Panc1 (cell line): ENCODE data around the gene CCDC141. TPM values are rescaled to one million over a fixed set of nuclear protein-coding genes. Genes with fewer than 3 reads are reported as not detected.

Source experiments
- ATAC-seq: fragments of 200-7000 bp; cut with Tn5 transposase; 2 replicates; pipeline ENCODE4 v1.9.1; 2020; ENCODE audit warnings: mild to moderate bottlenecking, moderate library complexity
- BruUV-seq: library from RNA; stranded (reverse); fragments of 400-500 nt; replicated peaks from 2 replicates; lab custom pipeline; 2021; lab: Mats Ljungman, UMichigan
- CTCF ChIA-PET: fragments of 300-600 bp; sonication (Branson Sonifier 250); formaldehyde crosslinking; loops from one replicate; lab custom pipeline; 2022; ENCODE audit warnings: antibody characterized with exemption; lab: Charles Lee
- POLR2A ChIA-PET: fragments of 300-600 bp; sonication (Branson Sonifier 250); formaldehyde crosslinking; loops from one replicate; lab custom pipeline; 2022; ENCODE audit warnings: antibody characterized with exemption; lab: Charles Lee
- DNase-seq: peaks from one replicate; pipeline ENCODE4 v3.0.0-alpha.2; 2010; ENCODE audit warnings: low read depth, low spot score
- H3K27ac ChIP-seq: 2 replicates; pipeline ENCODE4 v1.5.1; 2011; ENCODE audit warnings: mild to moderate bottlenecking, low read length, inconsistent platforms
- H3K27me3 ChIP-seq: fragments of 200-500 bp; sonication (Bioruptor generic); 2 replicates; pipeline ENCODE4 v1.6.0; 2014; ENCODE audit warnings: low read length, inconsistent platforms; ENCODE audit not compliant: control insufficient read depth, insufficient read depth
- H3K36me3 ChIP-seq: fragments of 200-500 bp; sonication (Bioruptor generic); 2 replicates; pipeline ENCODE4 v1.5.1; 2014; ENCODE audit warnings: inconsistent platforms, mild to moderate bottlenecking, low read length, moderate library complexity; ENCODE audit not compliant: control insufficient read depth, insufficient read depth
- H3K4me1 ChIP-seq: 2 replicates; pipeline ENCODE4 v1.5.1; 2011; ENCODE audit warnings: inconsistent platforms, mild to moderate bottlenecking, low read length, moderate library complexity; ENCODE audit not compliant: control insufficient read depth, insufficient read depth
- H3K4me3 ChIP-seq, 2 experiments: 2 replicates each; pipeline ENCODE4 v1.5.1; 2011 to 2012; ENCODE audit warnings: low read depth in 2 of 2, low read length in 2 of 2, mild to moderate bottlenecking in 2 of 2, inconsistent platforms in 1 of 2, moderate library complexity in 1 of 2
- H3K9me3 ChIP-seq: fragments of 200-500 bp; sonication (Bioruptor generic); 2 replicates; pipeline ENCODE4 v1.5.1; 2014; ENCODE audit warnings: low read depth, mild to moderate bottlenecking, inconsistent platforms, low read length, moderate library complexity; ENCODE audit not compliant: control insufficient read depth, insufficient read depth
- POLR2AphosphoS5 ChIP-seq: IDR thresholded peaks from 2 replicates; pipeline ENCODE4 v1.6.1; 2012; ENCODE audit warnings: mild to moderate bottlenecking, low read depth, low read length, moderate library complexity
- REST ChIP-seq, 2 experiments: IDR thresholded peaks; 2 replicates each; pipeline ENCODE4 v1.6.1; 2011 to 2012; ENCODE audit warnings: low read depth in 2 of 2, control low read depth in 1 of 2, low read length in 1 of 2, mild to moderate bottlenecking in 1 of 2, moderate library complexity in 1 of 2; ENCODE audit not compliant: insufficient read depth in 1 of 2
- SIN3A ChIP-seq: IDR thresholded peaks from 2 replicates; pipeline ENCODE4 v1.6.1; 2012; ENCODE audit warnings: low read depth, mild to moderate bottlenecking, low read length, moderate library complexity, borderline replicate concordance; ENCODE audit not compliant: insufficient read depth
- TCF7L2 ChIP-seq: IDR thresholded peaks from 2 replicates; pipeline ENCODE4 v1.6.1; 2011; ENCODE audit warnings: mild to moderate bottlenecking, low read depth, low read length, inconsistent platforms
- in situ Hi-C: cut with HindIII; loops from 2 replicates; pipeline ENCODE4 v1.10.0; 2016; ENCODE audit warnings: low sequenced_read_pairs, low pct_unique_long_range_greater_than_20kb
- intact Hi-C: fragments of 100-400 bp; cut with micrococcal nuclease; formaldehyde crosslinking; loops from one replicate; pipeline ENCODE4 v1.10.0; 2022; ENCODE audit not compliant: unreplicated experiment
- total RNA-seq: library from RNA; stranded (reverse); gene quantifications from one replicate; pipeline ENCODE4 v1.2.1, GENCODE V29; 2021; ENCODE audit not compliant: unreplicated experiment
- TF ChIP-seq, protein P1 (sequence below): fragments of 450-650 bp; IDR thresholded peaks from 2 replicates; pipeline ENCODE4 v1.5.1; 2017; ENCODE audit warnings: mild to moderate bottlenecking

Gene CCDC141
- total RNA-seq, 1 experiment from 2014 or later: 0.10 TPM

DNA sequence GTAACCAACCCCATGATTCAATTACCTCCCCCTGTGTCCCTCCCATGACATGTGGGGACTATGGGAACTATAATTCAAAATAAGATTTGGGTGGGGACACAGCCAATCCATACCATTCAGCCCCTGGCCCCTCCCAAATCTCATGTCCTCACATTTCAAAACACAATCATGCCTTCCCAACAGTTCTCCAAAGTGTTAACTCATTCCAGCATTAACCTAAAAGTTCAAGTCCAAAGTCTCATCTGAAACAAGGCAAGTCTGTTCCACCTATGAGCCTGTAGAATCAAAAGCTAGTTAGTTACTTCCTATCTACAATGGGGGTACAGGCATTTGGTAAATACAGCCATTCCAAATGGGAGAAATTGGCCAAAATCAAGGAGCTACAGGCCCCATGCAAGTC is 32.0 kb upstream of the CCDC141 start:
- H3K9me3 ChIP-seq: no peaks in the 10 kb centered on the region
- TF ChIP-seq, protein P1, sequence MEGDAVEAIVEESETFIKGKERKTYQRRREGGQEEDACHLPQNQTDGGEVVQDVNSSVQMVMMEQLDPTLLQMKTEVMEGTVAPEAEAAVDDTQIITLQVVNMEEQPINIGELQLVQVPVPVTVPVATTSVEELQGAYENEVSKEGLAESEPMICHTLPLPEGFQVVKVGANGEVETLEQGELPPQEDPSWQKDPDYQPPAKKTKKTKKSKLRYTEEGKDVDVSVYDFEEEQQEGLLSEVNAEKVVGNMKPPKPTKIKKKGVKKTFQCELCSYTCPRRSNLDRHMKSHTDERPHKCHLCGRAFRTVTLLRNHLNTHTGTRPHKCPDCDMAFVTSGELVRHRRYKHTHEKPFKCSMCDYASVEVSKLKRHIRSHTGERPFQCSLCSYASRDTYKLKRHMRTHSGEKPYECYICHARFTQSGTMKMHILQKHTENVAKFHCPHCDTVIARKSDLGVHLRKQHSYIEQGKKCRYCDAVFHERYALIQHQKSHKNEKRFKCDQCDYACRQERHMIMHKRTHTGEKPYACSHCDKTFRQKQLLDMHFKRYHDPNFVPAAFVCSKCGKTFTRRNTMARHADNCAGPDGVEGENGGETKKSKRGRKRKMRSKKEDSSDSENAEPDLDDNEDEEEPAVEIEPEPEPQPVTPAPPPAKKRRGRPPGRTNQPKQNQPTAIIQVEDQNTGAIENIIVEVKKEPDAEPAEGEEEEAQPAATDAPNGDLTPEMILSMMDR: no peak
- TF ChIP-seq POLR2AphosphoS5 (no peak), TCF7L2 (no peak), REST (IDR thresholded peaks at IDR 0.05; ENCODE audit: insufficient read depth in 1 of 2, low read depth in 2 of 2, low read length in 1 of 2) (no peak), SIN3A (no peak)
- no peaks in the 10 kb centered on the region for H3K36me3 ChIP-seq
- in situ Hi-C loops (no loop called here), intact Hi-C loops (no loop called here)
- H3K4me3 ChIP-seq: no peak overlapping the region
- ATAC-seq: no peak
- no TSS peak for BruUV-seq
- ChIA-PET CTCF (no interaction called here), POLR2A (no interaction called here)
- H3K27me3 ChIP-seq: no peaks in the 10 kb centered on the region
- H3K27ac ChIP-seq: no peak overlapping the region
- DNase-seq: no peak
- H3K4me1 ChIP-seq: no peaks in the 10 kb centered on the region

DNA sequence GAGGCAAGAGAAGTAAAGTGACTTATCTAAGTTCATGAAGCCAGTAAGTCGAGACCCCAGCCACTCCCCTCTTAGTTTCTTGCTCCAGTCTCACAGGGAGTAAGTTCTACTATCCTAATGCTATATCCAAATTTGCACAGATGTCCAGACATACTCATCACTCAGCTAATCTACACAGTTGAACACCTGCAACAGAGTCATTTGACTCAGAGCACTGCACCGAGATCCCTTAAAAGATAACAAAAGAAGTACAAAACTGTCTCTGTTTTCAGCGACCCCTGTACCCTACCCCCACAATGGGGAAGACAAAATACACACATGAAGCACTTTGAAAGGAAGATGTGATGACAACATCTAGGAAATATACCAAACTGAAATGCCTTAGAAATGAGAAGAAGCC is 22.6 kb upstream of the CCDC141 start:
- Histone ChIP-seq H3K36me3 (no peaks in the 10 kb centered on the region), H3K4me1 (no peaks in the 10 kb centered on the region), H3K27me3 (no peaks in the 10 kb centered on the region), H3K27ac (no peak overlapping the region), H3K9me3 (no peaks in the 10 kb centered on the region), H3K4me3 (no peak overlapping the region)
- POLR2A ChIA-PET: no interaction called here
- TF ChIP-seq POLR2AphosphoS5 (no peak), SIN3A (no peak), REST (IDR thresholded peaks at IDR 0.05; ENCODE audit: insufficient read depth in 1 of 2, low read depth in 2 of 2, low read length in 1 of 2) (no peak)
- TF ChIP-seq, protein P1: no peak
- ATAC-seq: no peak
- no TSS peak for BruUV-seq
- CTCF ChIA-PET: no interaction called here
- intact Hi-C loops (no loop called here), in situ Hi-C loops (no loop called here)
- no peak for DNase-seq
